H9 (cell line): Measurements from ENCODE around the gene TNC. TPM values are rescaled to one million over a fixed set of nuclear protein-coding genes. Genes with fewer than 3 reads are reported as not detected.

Experiments
- DNase-seq: peaks from one replicate; pipeline ENCODE4 v3.0.0-alpha.2; 2017
- H2AFZ ChIP-seq: one replicate; pipeline ENCODE4 v1.6.1; 2013; ENCODE audit warnings: mild to moderate bottlenecking, low read length, control low read depth, moderate library complexity
- H2AK5ac ChIP-seq: 2 replicates; pipeline ENCODE4 v1.6.1; 2013; ENCODE audit warnings: low read length, control low read depth, mixed read lengths; ENCODE audit not compliant: insufficient read length
- H2BK120ac ChIP-seq: one replicate; pipeline ENCODE4 v1.6.1; 2013; ENCODE audit warnings: low read depth, mild to moderate bottlenecking, low read length, control low read depth, inconsistent platforms; ENCODE audit not compliant: poor library complexity, severe bottlenecking
- H2BK12ac ChIP-seq: 2 replicates; pipeline ENCODE4 v1.6.1; 2013; ENCODE audit warnings: low read length, control low read depth, mixed read lengths, low read depth; ENCODE audit not compliant: insufficient read length
- H2BK15ac ChIP-seq: 2 replicates; pipeline ENCODE4 v1.6.1; 2013; ENCODE audit warnings: low read depth, low read length, control low read depth
- H2BK20ac ChIP-seq: one replicate; pipeline ENCODE4 v1.6.1; 2013; ENCODE audit warnings: low read depth, mild to moderate bottlenecking, low read length, control low read depth, inconsistent platforms; ENCODE audit not compliant: poor library complexity, severe bottlenecking
- H2BK5ac ChIP-seq: 2 replicates; pipeline ENCODE4 v1.6.1; 2013; ENCODE audit warnings: low read length, control low read depth, mixed read lengths; ENCODE audit not compliant: insufficient read length
- H3K14ac ChIP-seq: 2 replicates; pipeline ENCODE4 v1.6.1; 2013; ENCODE audit warnings: low read length, control low read depth; ENCODE audit not compliant: insufficient read depth
- H3K18ac ChIP-seq: 2 replicates; pipeline ENCODE4 v1.6.1; 2013; ENCODE audit warnings: low read depth, mild to moderate bottlenecking, mixed read lengths, low read length, control low read depth; ENCODE audit not compliant: insufficient read length
- H3K23ac ChIP-seq: 2 replicates; pipeline ENCODE4 v1.6.1; 2013; ENCODE audit warnings: low read length, control low read depth, mixed read lengths, low read depth; ENCODE audit not compliant: insufficient read length
- H3K23me2 ChIP-seq: 2 replicates; pipeline ENCODE4 v1.6.1; 2013; ENCODE audit warnings: low read depth, mild to moderate bottlenecking, mixed read lengths, low read length, control low read depth; ENCODE audit not compliant: insufficient read length, poor library complexity, severe bottlenecking
- H3K27ac ChIP-seq: 2 replicates; pipeline ENCODE4 v1.5.1; 2013; ENCODE audit warnings: low read length, control low read depth, mixed read lengths, low read depth; ENCODE audit not compliant: insufficient read length
- H3K27me3 ChIP-seq: 2 replicates; pipeline ENCODE4 v1.6.1; 2013; ENCODE audit warnings: low read length, control low read depth, inconsistent platforms; ENCODE audit not compliant: insufficient read depth
- H3K4ac ChIP-seq: 2 replicates; pipeline ENCODE4 v1.6.1; 2013; ENCODE audit warnings: low read depth, mild to moderate bottlenecking, control low read depth, inconsistent platforms, low read length, moderate library complexity
- H3K4me1 ChIP-seq: 2 replicates; pipeline ENCODE4 v1.6.1; 2013; ENCODE audit warnings: low read length, control low read depth, inconsistent platforms; ENCODE audit not compliant: insufficient read depth
- H3K4me2 ChIP-seq: 2 replicates; pipeline ENCODE4 v1.6.1; 2013; ENCODE audit warnings: low read length, control low read depth, mixed read lengths; ENCODE audit not compliant: insufficient read length, insufficient read depth
- H3K56ac ChIP-seq: 2 replicates; pipeline ENCODE4 v1.6.1; 2013; ENCODE audit warnings: low read depth, mild to moderate bottlenecking, mixed read lengths, low read length, control low read depth; ENCODE audit not compliant: insufficient read length
- H3K79me1 ChIP-seq: 2 replicates; pipeline ENCODE4 v1.6.1; 2013; ENCODE audit warnings: low read depth, mild to moderate bottlenecking, moderate library complexity, low read length, control low read depth, inconsistent platforms; ENCODE audit not compliant: insufficient read depth, poor library complexity, severe bottlenecking
- H3K79me2 ChIP-seq: 2 replicates; pipeline ENCODE4 v1.6.1; 2013; ENCODE audit warnings: low read length, control low read depth, inconsistent platforms; ENCODE audit not compliant: insufficient read depth
- H3K9ac ChIP-seq: 2 replicates; pipeline ENCODE4 v1.6.1; 2013; ENCODE audit warnings: low read length, control low read depth, mixed read lengths; ENCODE audit not compliant: insufficient read length; ENCODE audit errors: extremely low read depth
- H3K9me3 ChIP-seq: one replicate; pipeline ENCODE4 v1.6.1; 2013; ENCODE audit warnings: low read depth, low read length, inconsistent platforms; ENCODE audit not compliant: control insufficient read depth
- H3T11ph ChIP-seq: one replicate; pipeline ENCODE4 v1.6.1; 2013; ENCODE audit warnings: mild to moderate bottlenecking, low read length, control low read depth, inconsistent platforms
- H4K20me1 ChIP-seq: one replicate; pipeline ENCODE4 v1.6.1; 2013; ENCODE audit not compliant: control insufficient read depth, insufficient read length, insufficient read depth
- H4K5ac ChIP-seq: 2 replicates; pipeline ENCODE4 v1.6.1; 2013; ENCODE audit warnings: low read depth, mild to moderate bottlenecking, mixed read lengths, low read length, control low read depth; ENCODE audit not compliant: insufficient read length
- H4K8ac ChIP-seq: replicated peaks from 2 replicates; pipeline ENCODE4 v1.6.1; 2013; ENCODE audit warnings: low read length, control low read depth, mixed read lengths, low read depth; ENCODE audit not compliant: insufficient read length
- H4K91ac ChIP-seq: 2 replicates; pipeline ENCODE4 v1.6.1; 2013; ENCODE audit warnings: low read depth, mild to moderate bottlenecking, moderate library complexity, mixed read lengths, low read length, control low read depth; ENCODE audit not compliant: insufficient read length
- H3K27ac Mint-ChIP-seq, 3 experiments: 2 replicates in 2 of 3; 3 replicates in 1 of 3; pipeline ENCODE4 v1.8.0; 2020 to 2021; ENCODE audit warnings: mixed read lengths in 3 of 3, mild to moderate bottlenecking in 1 of 3, moderate library complexity in 1 of 3
- H3K27me3 Mint-ChIP-seq: 2 replicates; pipeline ENCODE4 v1.8.0; 2021; ENCODE audit warnings: low read depth, mild to moderate bottlenecking, moderate library complexity, mixed read lengths
- H3K36me3 Mint-ChIP-seq, 3 experiments: 2 replicates in 2 of 3; 3 replicates in 1 of 3; pipeline ENCODE4 v1.8.0; 2020 to 2021; ENCODE audit warnings: low read depth in 3 of 3, mixed read lengths in 3 of 3; ENCODE audit not compliant: insufficient read depth in 1 of 3
- H3K4me1 Mint-ChIP-seq, 2 experiments: 2 replicates each; pipeline ENCODE4 v1.8.0; 2020; ENCODE audit warnings: mixed read lengths in 2 of 2
- H3K4me3 Mint-ChIP-seq, 2 experiments: 2 replicates in 1 of 2; 3 replicates in 1 of 2; pipeline ENCODE4 v1.8.0; 2020 to 2021; ENCODE audit warnings: mild to moderate bottlenecking in 2 of 2, mixed read lengths in 2 of 2, moderate library complexity in 1 of 2
- H3K9me3 Mint-ChIP-seq, 2 experiments: 2 replicates in 1 of 2; 3 replicates in 1 of 2; pipeline ENCODE4 v1.8.0; 2020; ENCODE audit warnings: mild to moderate bottlenecking in 2 of 2, mixed read lengths in 2 of 2, moderate library complexity in 1 of 2
- CTCF ChIP-seq: fragments of 200-600 bp; sonication (generic); conservative IDR thresholded peaks from 3 replicates; pipeline ENCODE4 v1.8.0; 2021; ENCODE audit warnings: antibody characterized with exemption, mild to moderate bottlenecking
- WGBS: extraction: QIAGEN DNeasy Blood & Tissue Kit; methylation state at CpG from one replicate; pipeline ENCODE4 v1.1.7; 2013; ENCODE audit warnings: missing lambda C conversion rate, low lambda C conversion rate, mixed read lengths; ENCODE audit not compliant: insufficient read length; ENCODE audit errors: extremely low coverage; 5-methylcytosine and 5-hydroxymethylcytosine counted together
- total RNA-seq: library from RNA; stranded (reverse); gene quantifications from 2 replicates; pipeline ENCODE4 v1.2.1, GENCODE V29; 2021

The TNC gene
- total RNA-seq, 1 experiment from 2014 or later = 0.63 TPM

GRCh38 chr9:115157245-115157674, 39.3 kb upstream of the TNC start:
- H3K27ac Mint-ChIP-seq = no peak overlapping the region
- no peak overlapping the region for H3K4me2 ChIP-seq
- TF ChIP-seq CTCF = no peak

More at GRCh38 chr9:115157245-115157674, 39.3 kb upstream of the TNC start:
- H3K79me1 ChIP-seq = no peaks in the 10 kb centered on the region
- no peak overlapping the region for H4K8ac ChIP-seq
- H2BK15ac ChIP-seq = no peak overlapping the region
- H3K9ac ChIP-seq = no peak overlapping the region
- no peaks in the 10 kb centered on the region for H4K20me1 ChIP-seq
- Mint-ChIP-seq H3K36me3 (peaks cover 0 to 2% (median 0%) of the 10 kb centered on the region in 3 experiments; a peak in 1 of 7 replicates), H3K27me3 (peaks cover 12% of the 10 kb centered on the region), H3K4me3 (no peak overlapping the region), H3K9me3 (peaks cover 0 to 4% of the 10 kb centered on the region in 2 experiments; a peak in 2 of 5 replicates), H3K4me1 (no peaks in the 10 kb centered on the region)
- H3K9me3 ChIP-seq = peaks cover 9% of the 10 kb centered on the region
- no peak overlapping the region for H3K27ac ChIP-seq
- no CpG with 5 or more reads among the region's 2 CpGs for WGBS
- no peak overlapping the region for H3K14ac ChIP-seq
- H3K4ac ChIP-seq = no peak overlapping the region
- H2BK12ac ChIP-seq = no peak overlapping the region
- H2AFZ ChIP-seq = no peak overlapping the region
- H2BK5ac ChIP-seq = no peak overlapping the region
- H3K56ac ChIP-seq = no peak overlapping the region
- H3K4me1 ChIP-seq = no peaks in the 10 kb centered on the region
- no peak overlapping the region for H3K18ac ChIP-seq
- H3K27me3 ChIP-seq = no peaks in the 10 kb centered on the region
- no peak for DNase-seq
- no peak overlapping the region for H2BK20ac ChIP-seq
- no peak overlapping the region for H3K23ac ChIP-seq
- no peak overlapping the region for H4K5ac ChIP-seq
- H3K79me2 ChIP-seq = no peaks in the 10 kb centered on the region
- no peak overlapping the region for H4K91ac ChIP-seq
- no peak overlapping the region for H2AK5ac ChIP-seq
- no peak overlapping the region for H2BK120ac ChIP-seq
- no peak overlapping the region for H3T11ph ChIP-seq
- H3K23me2 ChIP-seq = no peaks in the 10 kb centered on the region
